Measurements from ENCODE around the gene SARM1. TPM values are rescaled to one million over a fixed set of nuclear protein-coding genes. Genes with fewer than 3 reads are reported as not detected.

Gene SARM1
- total and polyA plus RNA-seq, 3 experiments from 2014 or later: 8.5 to 37.0 (median 35.3) TPM

DNA sequence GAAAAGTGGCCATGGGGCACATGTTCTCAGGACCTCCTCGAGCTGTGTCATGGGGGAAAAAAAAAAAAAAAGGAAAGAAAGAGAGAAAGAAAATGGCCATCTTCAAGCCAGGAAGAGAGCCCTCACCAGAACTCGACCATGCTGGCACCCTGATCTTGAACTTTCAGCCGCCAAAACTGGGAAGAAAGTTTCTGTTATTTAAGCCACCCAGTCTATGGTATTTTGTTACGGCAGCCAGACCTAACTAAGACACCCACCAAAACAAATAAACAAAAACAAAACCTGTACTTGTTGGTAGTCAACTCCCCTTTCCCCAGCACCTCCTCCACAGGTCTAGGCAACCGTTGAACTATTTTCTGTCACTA lies 75.9 kb downstream of the SARM1 start:
- no peaks in the 10 kb centered on the region for H3K4me1 Mint-ChIP-seq
- H3K36me3 Mint-ChIP-seq: no peaks in the 10 kb centered on the region
- Histone ChIP-seq H3K27me3 (ENCODE audit: insufficient read depth, low read length, poor library complexity, severe bottlenecking) (no peaks in the 10 kb centered on the region), H3K4me3 (ENCODE audit: low read length) (no peak overlapping the region), H3K4me1 (ENCODE audit: insufficient read depth, low read length) (no peaks in the 10 kb centered on the region), H3K9me3 (ENCODE audit: low read length) (no peaks in the 10 kb centered on the region), H3K36me3 (ENCODE audit: insufficient read depth, low read length) (no peaks in the 10 kb centered on the region), H3K27ac (ENCODE audit: low read depth, low read length) (no peak overlapping the region)
- H3K27me3 Mint-ChIP-seq: peaks cover 10 to 23% of the 10 kb centered on the region in 2 donors
- no peak overlapping the region for H3K27ac Mint-ChIP-seq
- POLR2A ChIA-PET: no interaction called here
- peaks cover 0 to 8% (median 0%) of the 10 kb centered on the region in 5 donors for H3K9me3 Mint-ChIP-seq
- DNase-seq: no peak
- no peak overlapping the region for H3K4me3 Mint-ChIP-seq
- CTCF ChIA-PET: no interaction called here

DNA sequence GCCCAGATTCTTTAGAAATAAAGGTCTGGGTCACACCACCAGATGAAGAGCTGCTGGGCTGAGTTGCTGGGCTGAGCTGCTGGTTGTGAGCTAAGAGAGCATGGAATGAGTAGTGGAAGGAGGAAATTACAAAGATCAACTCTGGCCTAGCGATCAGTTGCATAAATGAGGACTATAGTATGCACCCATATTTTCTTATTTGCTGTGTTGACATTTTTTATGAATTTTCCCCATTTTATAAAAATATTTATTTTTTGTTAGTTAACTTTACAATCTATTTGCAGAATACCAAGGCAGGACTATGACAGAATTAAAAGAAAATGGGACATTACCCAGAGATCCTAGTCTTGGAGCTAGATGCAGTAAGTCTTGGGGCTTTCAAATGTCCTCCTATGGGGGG lies 78.4 kb downstream of the SARM1 start:
- Histone ChIP-seq H3K9me3 (ENCODE audit: low read length) (no peaks in the 10 kb centered on the region), H3K27me3 (ENCODE audit: insufficient read depth, low read length, poor library complexity, severe bottlenecking) (no peaks in the 10 kb centered on the region), H3K4me1 (ENCODE audit: insufficient read depth, low read length) (no peaks in the 10 kb centered on the region), H3K4me3 (ENCODE audit: low read length) (no peak overlapping the region), H3K36me3 (ENCODE audit: insufficient read depth, low read length) (no peaks in the 10 kb centered on the region), H3K27ac (ENCODE audit: low read depth, low read length) (no peak overlapping the region)
- CTCF ChIA-PET: no interaction called here
- Mint-ChIP-seq H3K4me1 (no peaks in the 10 kb centered on the region), H3K9me3 (peaks cover 0 to 8% (median 0%) of the 10 kb centered on the region in 5 donors), H3K27ac (no peak overlapping the region), H3K4me3 (no peak overlapping the region), H3K36me3 (no peaks in the 10 kb centered on the region), H3K27me3 (peaks cover 10 to 20% of the 10 kb centered on the region in 2 donors)
- DNase-seq: no peak
- POLR2A ChIA-PET: no interaction called here

Other genes with a start within 250 kb of the SARM1 start
- gene TMEM97, start 52.5 kb upstream of the SARM1 start, total RNA-seq: 10 to 100 TPM; 64.9 to 67.1 TPM
- gene TMEM97, start 52.5 kb upstream of the SARM1 start, polyA plus RNA-seq: 10.4 TPM
- 10 to 100 TPM; 26.0 to 29.4 TPM for gene IFT20, start 36.2 kb upstream of the SARM1 start, total RNA-seq
- gene IFT20, start 36.2 kb upstream of the SARM1 start, polyA plus RNA-seq: 44.5 TPM
- gene TNFAIP1, start 35.9 kb upstream of the SARM1 start, total RNA-seq: 10 to 100 TPM; 29.0 to 30.6 TPM
- gene TNFAIP1, start 35.9 kb upstream of the SARM1 start, polyA plus RNA-seq: 10.6 TPM
- 100 to 1,000 TPM; 134 to 135 TPM for gene POLDIP2, start 14.2 kb upstream of the SARM1 start, total RNA-seq
- gene POLDIP2, start 14.2 kb upstream of the SARM1 start, polyA plus RNA-seq: 81.1 TPM
- not detected for gene SEBOX, start 6.5 kb upstream of the SARM1 start, total RNA-seq
- not detected for gene SEBOX, start 6.5 kb upstream of the SARM1 start, polyA plus RNA-seq
- under 1 TPM; 0.18 to 0.57 TPM for gene VTN, start 1.4 kb upstream of the SARM1 start, total RNA-seq
- not detected for gene VTN, start 1.4 kb upstream of the SARM1 start, polyA plus RNA-seq
- gene SLC46A1, start 34.5 kb downstream of the SARM1 start, total RNA-seq: 1 to 10 TPM; 5.6 to 6.0 TPM
- 6.3 TPM for gene SLC46A1, start 34.5 kb downstream of the SARM1 start, polyA plus RNA-seq
- not detected for gene SLC13A2, start 102.0 kb downstream of the SARM1 start, total RNA-seq
- gene SLC13A2, start 102.0 kb downstream of the SARM1 start, polyA plus RNA-seq: not detected
- gene FOXN1, start 134.7 kb downstream of the SARM1 start, total RNA-seq: not detected
- not detected for gene FOXN1, start 134.7 kb downstream of the SARM1 start, polyA plus RNA-seq
- gene UNC119, start 180.9 kb downstream of the SARM1 start, total RNA-seq: 10 to 100 TPM; 28.9 to 29.1 TPM
- 21.9 TPM for gene UNC119, start 180.9 kb downstream of the SARM1 start, polyA plus RNA-seq
- 10 to 100 TPM; 48.7 to 50.0 TPM for gene PIGS, start 199.8 kb downstream of the SARM1 start, total RNA-seq
- gene PIGS, start 199.8 kb downstream of the SARM1 start, polyA plus RNA-seq: 61.0 TPM
- gene ALDOC, start 205.2 kb downstream of the SARM1 start, total RNA-seq: 10 to 100 TPM; 12.8 to 13.6 TPM
- gene ALDOC, start 205.2 kb downstream of the SARM1 start, polyA plus RNA-seq: 58.2 TPM
- 10 to 100 TPM; 77.8 to 79.7 TPM for gene SPAG5, start 227.3 kb downstream of the SARM1 start, total RNA-seq
- 3.5 TPM for gene SPAG5, start 227.3 kb downstream of the SARM1 start, polyA plus RNA-seq
- gene RSKR, start 242.5 kb downstream of the SARM1 start, total RNA-seq: 10 to 100 TPM; 18.4 to 19.3 TPM
- 0.22 TPM for gene RSKR, start 242.5 kb downstream of the SARM1 start, polyA plus RNA-seq